Fibroblast of lung (primary cell): ENCODE measurements around the gene HPGD. TPM values are rescaled to one million over a fixed set of nuclear protein-coding genes. Genes with fewer than 3 reads are reported as not detected.

Experiments
- DNase-seq, 2 donors: peaks; one replicate each; pipeline versions ENCODE4 v3.0.0 to v3.0.0-alpha.2; 2010; ENCODE audit warnings: low read depth in 2 of 2
- H2AFZ ChIP-seq: 2 replicates; pipeline ENCODE4 v1.5.1; 2012; ENCODE audit warnings: low read length, control low read depth, inconsistent platforms
- H3K27ac ChIP-seq: 2 replicates; pipeline ENCODE4 v1.5.1; 2011; ENCODE audit warnings: low read length, control low read depth; ENCODE audit not compliant: insufficient read depth
- H3K27me3 ChIP-seq: 2 replicates; pipeline ENCODE4 v1.5.1; 2011; ENCODE audit warnings: mild to moderate bottlenecking, low read length; ENCODE audit not compliant: control insufficient read depth, insufficient read depth
- H3K36me3 ChIP-seq: 2 replicates; pipeline ENCODE4 v1.5.1; 2011; ENCODE audit warnings: low read length; ENCODE audit not compliant: control insufficient read depth, insufficient read depth
- H3K4me1 ChIP-seq: 2 replicates; pipeline ENCODE4 v1.5.1; 2011; ENCODE audit warnings: low read length; ENCODE audit not compliant: control insufficient read depth, insufficient read depth; ENCODE audit errors: extremely low read depth
- H3K4me2 ChIP-seq: 2 replicates; pipeline ENCODE4 v1.5.1; 2011; ENCODE audit warnings: low read length, control low read depth; ENCODE audit not compliant: insufficient read depth; ENCODE audit errors: extremely low read depth
- H3K4me3 ChIP-seq, 4 experiments: fragments of 200-600 bp in 1 of 4; sonication (generic) in 1 of 4; replicated peaks in 1 of 4; 2 replicates each; pipeline ENCODE4 v1.5.1; 2011 to 2016; ENCODE audit warnings: low read length in 4 of 4, low read depth in 3 of 4, mild to moderate bottlenecking in 3 of 4, control low read depth in 2 of 4, inconsistent platforms in 1 of 4, mixed read lengths in 1 of 4; ENCODE audit not compliant: insufficient read depth in 1 of 4; ENCODE audit errors: control extremely low read depth in 1 of 4
- H3K79me2 ChIP-seq: 2 replicates; pipeline ENCODE4 v1.5.1; 2012; ENCODE audit warnings: mild to moderate bottlenecking, low read length, inconsistent platforms; ENCODE audit not compliant: control insufficient read depth, insufficient read depth
- H3K9ac ChIP-seq: 2 replicates; pipeline ENCODE4 v1.5.1; 2011; ENCODE audit warnings: mild to moderate bottlenecking, low read length, control low read depth; ENCODE audit not compliant: insufficient read depth
- H3K9me3 ChIP-seq: 2 replicates; pipeline ENCODE4 v1.5.1; 2012; ENCODE audit warnings: low read depth, low read length; ENCODE audit not compliant: control insufficient read depth, insufficient read depth
- H4K20me1 ChIP-seq: 2 replicates; pipeline ENCODE4 v1.5.1; 2011; ENCODE audit warnings: low read length; ENCODE audit not compliant: control insufficient read depth, insufficient read depth; ENCODE audit errors: extremely low read depth
- CTCF ChIP-seq, 2 donors: IDR thresholded peaks in 1 of 2; conservative IDR thresholded peaks in 1 of 2; 1 replicate in 1 of 2; 2 replicates in 1 of 2; pipeline ENCODE4 v1.5.1; 2011 to 2012; ENCODE audit warnings: low read length in 2 of 2, control low read depth in 1 of 2, inconsistent platforms in 1 of 2, low read depth in 1 of 2, mild to moderate bottlenecking in 1 of 2
- EZH2 ChIP-seq: IDR thresholded peaks from 2 replicates; pipeline ENCODE4 v1.5.1; 2012; ENCODE audit warnings: low read length, control low read depth, mild to moderate bottlenecking; ENCODE audit errors: missing control alignments
- polyA plus RNA-seq, 2 donors: library from polyadenylated mRNA; depleted of rRNA in 1 of 2; stranded (reverse) in 1 of 2; unstranded in 1 of 2; fragments of >200 nt; gene quantifications; 2 replicates each; pipeline ENCODE4 v1.2.1, GENCODE V29; 2011 to 2012; ENCODE audit warnings: missing spikeins in 1 of 2
- total RNA-seq: library from RNA; depleted of rRNA; stranded (reverse); fragments of >200 nt; gene quantifications from 2 replicates; pipeline ENCODE4 v1.2.1, GENCODE V29; 2014

Gene HPGD
- total and polyA plus RNA-seq, 2 donors (not counting 1 experiment from before 2014, with no cell fraction given), result 0.16 to 0.17 TPM

DNA sequence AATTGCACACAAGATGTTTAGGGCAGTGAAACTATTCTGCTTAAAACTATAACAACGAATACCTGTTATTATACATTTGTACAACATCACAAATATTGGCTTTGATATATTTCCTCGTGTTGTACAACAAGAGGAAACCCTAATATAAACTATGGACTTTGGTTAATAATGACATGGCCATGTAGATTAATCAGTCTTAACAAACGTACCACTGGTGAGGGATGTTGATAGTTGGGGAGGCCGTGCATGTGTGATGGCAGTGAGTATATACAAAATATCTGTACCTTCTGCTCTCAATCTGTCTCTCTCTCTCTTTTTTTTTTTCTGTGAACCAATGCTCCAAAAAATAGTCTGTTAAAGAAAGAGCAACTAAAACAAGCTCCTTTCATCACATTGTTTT lies 22.2 kb upstream of the HPGD start:
- no peaks in the 10 kb centered on the region for H3K4me1 ChIP-seq
- H3K4me3 ChIP-seq, result no peak overlapping the region
- no peak overlapping the region for H3K9ac ChIP-seq
- no peak overlapping the region for H2AFZ ChIP-seq
- no peaks in the 10 kb centered on the region for H3K9me3 ChIP-seq
- H3K79me2 ChIP-seq, result no peaks in the 10 kb centered on the region
- no peaks in the 10 kb centered on the region for H4K20me1 ChIP-seq
- TF ChIP-seq EZH2 (no peak), CTCF (conservative IDR thresholded peaks at IDR 0.05 in 1 of 2, IDR thresholded peaks at IDR 0.05 in 1 of 2; ENCODE audit: low read depth in 1 of 2, low read length in 2 of 2) (no peak)
- H3K36me3 ChIP-seq, result no peaks in the 10 kb centered on the region
- no peak overlapping the region for H3K27ac ChIP-seq
- H3K4me2 ChIP-seq, result no peak overlapping the region
- DNase-seq, result no peak
- no peaks in the 10 kb centered on the region for H3K27me3 ChIP-seq

DNA sequence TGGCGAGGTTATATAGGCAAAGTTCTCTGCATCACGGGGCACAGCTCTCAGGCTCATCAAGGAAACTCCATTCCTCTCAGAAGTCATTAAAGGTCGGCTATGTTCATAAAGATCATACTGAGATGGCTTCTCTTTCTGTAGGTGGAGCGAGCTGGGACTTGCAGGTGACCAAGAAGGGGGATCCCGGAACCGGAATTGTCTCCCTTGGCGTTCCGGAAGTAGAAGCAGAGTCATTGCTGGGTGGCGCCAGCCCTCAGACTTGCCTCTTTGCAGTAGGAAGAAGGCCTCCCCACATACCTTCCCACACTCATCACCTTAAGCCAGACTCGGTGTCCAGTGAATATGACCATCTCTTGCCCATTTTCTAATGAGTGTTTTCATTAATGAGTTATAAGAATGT lies 17.9 kb upstream of the HPGD start:
- DNase-seq, result no peak
- Histone ChIP-seq H3K27ac (no peak overlapping the region), H3K4me2 (no peak overlapping the region), H3K79me2 (no peaks in the 10 kb centered on the region), H3K36me3 (no peaks in the 10 kb centered on the region), H3K4me3 (no peak overlapping the region), H2AFZ (no peak overlapping the region), H3K9me3 (no peaks in the 10 kb centered on the region), H3K9ac (no peak overlapping the region), H4K20me1 (no peaks in the 10 kb centered on the region), H3K27me3 (no peaks in the 10 kb centered on the region), H3K4me1 (no peaks in the 10 kb centered on the region)
- TF ChIP-seq EZH2 (no peak), CTCF (conservative IDR thresholded peaks at IDR 0.05 in 1 of 2, IDR thresholded peaks at IDR 0.05 in 1 of 2; ENCODE audit: low read depth in 1 of 2, low read length in 2 of 2) (no peak)

DNA sequence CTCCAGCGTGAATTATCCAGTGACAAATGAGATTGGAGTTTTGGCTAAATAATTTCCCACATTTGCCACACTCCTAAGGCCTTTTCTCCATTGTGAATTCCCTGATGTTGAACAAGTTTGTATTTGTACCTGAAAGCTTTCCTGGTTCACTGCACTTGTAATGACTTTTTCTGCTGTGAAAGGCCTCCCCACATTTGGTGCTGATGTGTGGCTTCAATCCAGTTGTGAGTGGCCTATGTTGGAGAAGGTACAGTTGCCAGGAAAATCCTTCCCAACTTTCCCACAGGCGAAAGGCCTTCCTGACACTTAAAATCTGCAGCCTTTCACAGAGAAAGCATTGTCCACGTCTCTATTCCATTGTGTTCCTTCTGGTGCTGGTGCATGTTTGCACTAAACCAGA lies 17.3 kb upstream of the HPGD start:
- H3K9me3 ChIP-seq, result no peaks in the 10 kb centered on the region
- H3K36me3 ChIP-seq, result no peaks in the 10 kb centered on the region
- H3K27ac ChIP-seq, result no peak overlapping the region
- no peak overlapping the region for H3K4me3 ChIP-seq
- no peak for TF ChIP-seq CTCF (conservative IDR thresholded peaks at IDR 0.05 in 1 of 2, IDR thresholded peaks at IDR 0.05 in 1 of 2; ENCODE audit: low read depth in 1 of 2, low read length in 2 of 2)
- no peak for TF ChIP-seq EZH2
- H3K4me1 ChIP-seq, result no peaks in the 10 kb centered on the region
- no peak overlapping the region for H2AFZ ChIP-seq
- H3K4me2 ChIP-seq, result no peak overlapping the region
- DNase-seq, result no peak
- no peak overlapping the region for H3K9ac ChIP-seq
- H3K27me3 ChIP-seq, result no peaks in the 10 kb centered on the region
- H4K20me1 ChIP-seq, result no peaks in the 10 kb centered on the region
- H3K79me2 ChIP-seq, result no peaks in the 10 kb centered on the region
